ENCODE measurements around the gene SRSF7. TPM values are rescaled to one million over a fixed set of nuclear protein-coding genes. Genes with fewer than 3 reads are reported as not detected.

SRSF7 gene
- total and polyA plus RNA-seq, 2 donors (not counting 3 experiments of a cell fraction or from before 2014, with no cell fraction given) = 165 to 202 TPM

DNA sequence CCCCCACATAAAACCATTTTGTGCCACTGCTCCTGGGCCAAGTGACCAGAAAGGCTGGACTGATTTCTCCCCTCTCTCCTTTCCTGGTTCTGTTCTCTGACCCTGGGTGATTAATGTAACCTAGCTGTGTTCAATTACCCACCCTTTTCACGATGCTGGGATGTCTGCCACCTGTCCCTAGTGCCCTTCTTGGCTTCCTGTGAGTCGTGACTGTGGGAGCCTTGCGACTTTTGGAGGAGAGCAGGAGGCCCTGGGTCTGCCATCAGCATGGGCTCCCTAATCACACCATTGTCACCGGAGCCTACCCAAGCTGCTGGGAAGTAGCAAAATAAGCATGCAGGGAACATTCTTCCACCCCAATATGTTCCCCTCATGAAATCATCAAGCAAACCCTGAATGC lies 38.3 kb downstream of the SRSF7 start:
- Histone ChIP-seq H3K27ac (ENCODE audit: insufficient read depth, low read depth, low read length) (no peak overlapping the region), H3K4me3 (replicated peaks in 1 of 3; ENCODE audit: insufficient read depth in 1 of 3, low read depth in 1 of 3, low read length in 3 of 3) (no peak overlapping the region), H3K27me3 (ENCODE audit: control insufficient read depth in 2 of 2, insufficient read depth in 2 of 2, low read length in 2 of 2) (no peaks in the 10 kb centered on the region), H2AFZ (ENCODE audit: low read depth, low read length) (no peak overlapping the region), H3K4me1 (ENCODE audit: control insufficient read depth, extremely low read depth, insufficient read depth, low read length) (no peaks in the 10 kb centered on the region), H3K79me2 (ENCODE audit: control insufficient read depth, insufficient read depth, low read length) (no peaks in the 10 kb centered on the region), H3K9me3 (replicated peaks; ENCODE audit: control insufficient read depth, insufficient read depth, low read length) (no peaks in the 10 kb centered on the region), H3K9ac (replicated peaks; ENCODE audit: extremely low read depth, insufficient read depth, low read length) (no peak overlapping the region), H3K36me3 (ENCODE audit: control insufficient read depth in 2 of 2, extremely low read depth in 1 of 2, insufficient read depth in 2 of 2, low read length in 2 of 2) (no peaks in the 10 kb centered on the region), H4K20me1 (replicated peaks; ENCODE audit: control insufficient read depth, extremely low read depth, insufficient read depth, low read length) (no peaks in the 10 kb centered on the region), H3K9me1 (replicated peaks; ENCODE audit: control insufficient read depth, extremely low read depth, insufficient read depth, low read length) (no peaks in the 10 kb centered on the region), H3K4me2 (ENCODE audit: insufficient read depth, low read length) (no peak overlapping the region)
- no peak for FAIRE-seq
- POLR2A ChIA-PET = no interaction called here
- no peak for TF ChIP-seq POLR2A (IDR thresholded peaks at IDR 0.05; ENCODE audit: low read depth, low read length)
- TF ChIP-seq POLR2AphosphoS5 (IDR thresholded peaks at IDR 0.05; ENCODE audit: insufficient read depth, low read depth, low read length) = no peak
- TF ChIP-seq EZH2 (IDR thresholded peaks at IDR 0.05; ENCODE audit: borderline replicate concordance, low read depth, low read length, severe bottlenecking) = no peak
- TF ChIP-seq CTCF (IDR thresholded peaks at IDR 0.05; ENCODE audit: extremely low read depth in 1 of 2, insufficient read depth in 1 of 2, low read depth in 1 of 2, low read length in 2 of 2) = no peak
- TF ChIP-seq JUN (IDR thresholded peaks at IDR 0.05; ENCODE audit: borderline replicate concordance, insufficient read depth, insufficient read length, low read depth) = no peak
- no peak for TF ChIP-seq MYC (IDR thresholded peaks at IDR 0.05; ENCODE audit: low read depth, low read length)
- TF ChIP-seq, protein P1, sequence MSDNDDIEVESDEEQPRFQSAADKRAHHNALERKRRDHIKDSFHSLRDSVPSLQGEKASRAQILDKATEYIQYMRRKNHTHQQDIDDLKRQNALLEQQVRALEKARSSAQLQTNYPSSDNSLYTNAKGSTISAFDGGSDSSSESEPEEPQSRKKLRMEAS (IDR thresholded peaks at IDR 0.05; ENCODE audit: insufficient read depth, insufficient read length) = no peak
- no peak for TF ChIP-seq GATA2 (IDR thresholded peaks at IDR 0.05; ENCODE audit: insufficient read depth, insufficient read length, low read depth, low read length)
- TF ChIP-seq FOS (IDR thresholded peaks at IDR 0.05; ENCODE audit: borderline replicate concordance, insufficient read depth, low read length) = no peak
- BruUV-seq (replicated peaks) = no TSS peak
- CTCF ChIA-PET = interaction anchor here (1.1 kb wide), 1 partner anchor 205 kb away, joined by 3 read pairs; no protein-coding TSS in a partner anchor
- dilution Hi-C loops (cut with MboI; ENCODE audit: extremely low pct_ligation_motif_present, low sequenced_read_pairs) (no loop called here), intact Hi-C loops (cut with micrococcal nuclease) (no loop called here)
- no peak for DNase-seq (ENCODE audit: low read depth, low spot score)

Data from endothelial cell of umbilical vein (primary cell).